ENCODE results near the gene NEK8.
"Not testable (repeated sequence)": the region's sequence is repeated elsewhere in the genome, so short reads cannot be mapped to it uniquely, and the experiment has no call there.

NEK8 gene

GRCh38 chr17:28724500-28725165 lies 4.0 kb upstream of the NEK8 start:
- in situ Hi-C loops (cut with HindIII; ENCODE audit: low sequenced_read_pairs) = loop anchor here (5.0 to 10.0 kb wide), 4 partner anchors 38 to 233 kb away; partner anchors contain the start of genes DHRS13, SDF2 and SUPT6H

- in situ Hi-C loops (cut with HindIII; ENCODE audit: low sequenced_read_pairs) = loop anchor here (5.0 to 10.0 kb wide), 3 partner anchors 60 to 232 kb away; partner anchors contain the start of genes DHRS13, SDF2 and SUPT6H
Measured at GRCh38 chr17:28725166-28725659, 3.4 kb upstream of the NEK8 start.

- in situ Hi-C loops (cut with HindIII; ENCODE audit: low sequenced_read_pairs) = loop anchor here (5.0 to 10.0 kb wide), 3 partner anchors 61 to 232 kb away; partner anchors contain the start of genes DHRS13, SDF2 and SUPT6H
Measured at GRCh38 chr17:28725660-28726225, 2.8 kb upstream of the NEK8 start.

DNA sequence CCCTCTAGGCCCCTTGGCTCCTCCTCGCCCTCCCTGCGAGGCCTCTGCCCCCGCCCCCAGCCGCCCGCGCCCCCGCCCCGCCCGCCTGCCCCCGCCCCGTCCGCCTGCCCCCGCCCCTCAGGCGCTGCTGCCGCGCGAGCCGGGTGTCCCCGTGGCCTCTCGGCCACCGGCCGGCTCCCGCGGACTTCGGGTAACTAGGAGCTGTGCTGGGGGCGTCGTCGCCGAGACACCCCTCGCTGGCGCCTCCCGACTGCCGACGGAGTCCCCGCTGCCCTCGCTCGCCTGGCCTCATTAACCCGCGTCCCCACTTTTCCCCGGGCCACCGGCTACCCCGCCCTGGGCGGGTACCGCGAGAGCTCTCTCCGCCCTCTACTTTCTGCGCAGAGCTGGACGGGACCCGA lies 2.4 kb upstream of the NEK8 start, which contains the start of gene TLCD1:
TSS of gene TLCD1 (minus strand) at position 8 of the 401 bp plus-strand sequence. CDS start 136 bp downstream, outside the sequence.
- in situ Hi-C loops (cut with HindIII; ENCODE audit: low sequenced_read_pairs) = loop anchor here (5.0 to 10.0 kb wide), 3 partner anchors 61 to 231 kb away; partner anchors contain the start of genes DHRS13, SDF2 and SUPT6H

GRCh38 chr17:28726627-28727491 lies 1.7 kb upstream of the NEK8 start:
- in situ Hi-C loops (cut with HindIII; ENCODE audit: low sequenced_read_pairs) = loop anchor here (5.0 to 10.0 kb wide), 3 partner anchors 62 to 230 kb away; partner anchors contain the start of genes DHRS13, SDF2 and SUPT6H

DNA sequence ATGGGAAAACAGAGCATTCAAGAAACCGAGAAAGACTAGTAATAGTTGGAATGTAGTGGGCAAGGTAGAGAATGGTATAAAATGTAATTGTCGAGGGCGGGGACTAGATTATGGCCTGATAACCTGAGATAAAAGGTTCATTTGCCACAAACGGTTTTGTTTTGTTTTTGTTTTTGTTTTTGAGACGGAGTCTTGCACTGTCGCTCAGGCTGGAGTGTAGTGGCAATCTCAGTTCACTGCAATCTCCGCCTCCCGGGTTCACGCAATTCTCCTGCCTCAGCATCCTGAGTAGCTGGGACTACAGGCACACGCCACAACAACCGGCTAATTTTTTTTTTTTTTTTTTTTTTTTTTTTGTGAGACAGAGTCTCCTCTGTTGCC lies 1.4 kb downstream of the NEK8 start:
- in situ Hi-C loops (cut with HindIII; ENCODE audit: low sequenced_read_pairs) = loop anchor here (5.0 to 10.0 kb wide), 3 partner anchors 65 to 227 kb away; partner anchors contain the start of genes DHRS13, SDF2 and SUPT6H

- in situ Hi-C loops (cut with HindIII; ENCODE audit: low sequenced_read_pairs) = no loop called here
Measured at GRCh38 chr17:28733346-28733745, 4.8 kb downstream of the NEK8 start.

GRCh38 chr17:28734712-28735241 lies 6.2 kb downstream of the NEK8 start:
- in situ Hi-C loops (cut with HindIII; ENCODE audit: low sequenced_read_pairs) = no loop called here

DNA sequence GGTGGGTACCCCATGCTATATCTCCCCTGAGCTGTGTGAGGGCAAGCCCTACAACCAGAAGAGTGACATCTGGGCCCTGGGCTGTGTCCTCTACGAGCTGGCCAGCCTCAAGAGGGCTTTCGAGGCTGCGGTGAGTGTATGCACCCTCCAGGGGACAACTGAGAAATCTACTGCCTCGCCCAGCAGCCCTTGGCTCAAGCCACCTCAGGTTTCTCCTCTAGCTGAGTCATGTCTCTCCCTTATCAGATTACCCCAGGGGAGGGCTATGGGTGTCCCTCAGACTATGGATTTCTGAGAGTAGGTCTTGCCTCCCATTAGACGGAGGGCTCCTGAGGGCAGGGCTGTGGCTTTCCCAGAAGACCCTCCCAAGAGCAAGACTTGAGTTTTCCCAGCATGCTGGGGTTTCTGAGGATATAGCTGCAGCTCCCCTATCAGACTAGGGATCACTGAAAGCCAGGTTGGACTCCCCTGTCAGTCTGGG lies 6.7 kb downstream of the NEK8 start:
- in situ Hi-C loops (cut with HindIII; ENCODE audit: low sequenced_read_pairs) = no loop called here

GRCh38 chr17:28735913-28736769 lies 7.6 kb downstream of the NEK8 start:
- in situ Hi-C loops (cut with HindIII; ENCODE audit: low sequenced_read_pairs) = not testable (repeated sequence)

DNA sequence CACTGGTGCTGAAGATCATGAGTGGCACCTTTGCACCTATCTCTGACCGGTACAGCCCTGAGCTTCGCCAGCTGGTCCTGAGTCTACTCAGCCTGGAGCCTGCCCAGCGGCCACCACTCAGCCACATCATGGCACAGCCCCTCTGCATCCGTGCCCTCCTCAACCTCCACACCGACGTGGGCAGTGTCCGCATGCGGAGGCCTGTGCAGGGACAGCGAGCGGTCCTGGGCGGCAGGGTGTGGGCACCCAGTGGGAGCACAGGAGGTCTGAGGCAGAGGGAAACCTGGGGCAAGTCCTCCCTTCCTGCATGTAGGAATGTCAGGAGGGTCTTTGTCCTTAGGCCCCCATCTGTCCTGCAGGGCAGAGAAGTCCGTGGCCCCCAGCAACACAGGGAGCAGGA lies 8.7 kb downstream of the NEK8 start:
- in situ Hi-C loops (cut with HindIII; ENCODE audit: low sequenced_read_pairs) = no loop called here

- in situ Hi-C loops (cut with HindIII; ENCODE audit: low sequenced_read_pairs) = no loop called here
Measured at GRCh38 chr17:28737770-28738679, 9.4 kb downstream of the NEK8 start.

DNA sequence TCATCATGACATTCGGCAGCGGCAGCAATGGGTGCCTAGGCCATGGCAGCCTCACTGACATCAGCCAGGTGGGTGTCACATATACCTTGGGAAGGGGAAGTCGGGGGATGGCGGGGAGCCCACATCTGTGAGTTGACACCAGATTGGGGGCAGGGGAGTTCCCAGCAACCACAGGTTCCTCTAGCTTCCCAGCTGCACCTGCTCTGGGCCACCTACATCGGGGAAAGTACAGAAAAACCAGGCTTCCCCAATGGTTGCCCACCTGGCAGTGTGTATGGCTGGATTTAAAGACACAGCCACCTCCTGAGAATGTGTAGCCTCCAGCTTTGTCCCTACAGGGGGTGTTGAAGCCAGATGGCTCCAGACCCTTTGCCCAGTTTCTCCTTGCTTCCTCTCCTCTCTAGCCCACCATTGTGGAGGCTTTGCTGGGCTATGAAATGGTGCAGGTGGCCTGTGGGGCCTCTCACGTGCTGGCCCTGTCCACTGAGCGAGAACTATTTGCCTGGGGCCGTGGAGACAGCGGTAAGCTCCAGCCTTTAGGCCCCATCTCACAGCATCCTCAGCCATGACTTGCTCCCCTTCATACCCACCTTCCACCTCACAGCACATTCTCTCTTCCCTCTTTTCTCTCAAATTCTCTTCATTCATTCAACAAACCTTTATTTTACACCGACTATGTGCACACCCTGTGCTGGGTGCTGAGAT lies 10.2 kb downstream of the NEK8 start:
- in situ Hi-C loops (cut with HindIII; ENCODE audit: low sequenced_read_pairs) = no loop called here

DNA sequence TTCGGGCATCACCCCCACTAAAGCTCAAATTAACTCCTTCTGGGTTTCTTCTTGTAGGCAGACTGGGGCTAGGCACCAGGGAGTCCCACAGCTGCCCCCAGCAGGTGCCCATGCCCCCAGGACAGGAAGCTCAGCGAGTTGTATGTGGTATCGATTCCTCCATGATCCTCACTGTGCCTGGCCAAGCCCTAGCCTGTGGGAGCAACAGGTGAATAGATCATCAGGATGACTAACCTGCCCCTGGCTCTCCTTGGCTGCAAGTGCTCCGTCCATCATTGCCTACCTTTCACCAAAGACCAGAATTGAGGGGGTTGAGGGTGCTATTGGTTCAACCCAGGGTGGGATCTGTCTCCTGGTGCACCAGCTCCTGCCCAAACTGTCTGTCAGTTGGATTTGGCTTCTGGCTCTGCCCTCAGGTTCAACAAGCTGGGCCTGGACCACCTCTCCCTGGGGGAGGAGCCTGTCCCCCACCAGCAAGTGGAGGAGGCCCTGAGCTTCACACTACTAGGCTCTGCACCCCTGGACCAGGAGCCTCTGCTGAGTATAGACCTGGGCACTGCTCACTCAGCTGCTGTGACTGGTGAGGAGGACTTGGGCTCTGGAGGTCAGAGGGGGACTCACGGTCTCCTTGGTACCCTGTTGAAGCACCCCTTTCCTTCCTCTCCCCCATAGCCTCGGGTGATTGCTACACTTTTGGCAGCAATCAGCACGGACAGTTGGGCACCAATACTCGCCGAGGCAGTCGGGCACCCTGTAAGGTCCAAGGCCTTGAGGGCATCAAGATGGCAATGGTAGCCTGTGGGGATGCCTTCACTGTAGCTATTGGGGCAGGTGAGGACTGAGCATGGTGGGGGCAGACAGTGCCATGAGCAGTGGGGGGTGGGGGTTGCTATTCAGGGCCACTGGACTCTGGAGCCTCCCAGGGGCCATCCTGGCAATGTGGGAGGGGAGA lies 12.1 kb downstream of the NEK8 start:
- in situ Hi-C loops (cut with HindIII; ENCODE audit: low sequenced_read_pairs) = no loop called here

DNA sequence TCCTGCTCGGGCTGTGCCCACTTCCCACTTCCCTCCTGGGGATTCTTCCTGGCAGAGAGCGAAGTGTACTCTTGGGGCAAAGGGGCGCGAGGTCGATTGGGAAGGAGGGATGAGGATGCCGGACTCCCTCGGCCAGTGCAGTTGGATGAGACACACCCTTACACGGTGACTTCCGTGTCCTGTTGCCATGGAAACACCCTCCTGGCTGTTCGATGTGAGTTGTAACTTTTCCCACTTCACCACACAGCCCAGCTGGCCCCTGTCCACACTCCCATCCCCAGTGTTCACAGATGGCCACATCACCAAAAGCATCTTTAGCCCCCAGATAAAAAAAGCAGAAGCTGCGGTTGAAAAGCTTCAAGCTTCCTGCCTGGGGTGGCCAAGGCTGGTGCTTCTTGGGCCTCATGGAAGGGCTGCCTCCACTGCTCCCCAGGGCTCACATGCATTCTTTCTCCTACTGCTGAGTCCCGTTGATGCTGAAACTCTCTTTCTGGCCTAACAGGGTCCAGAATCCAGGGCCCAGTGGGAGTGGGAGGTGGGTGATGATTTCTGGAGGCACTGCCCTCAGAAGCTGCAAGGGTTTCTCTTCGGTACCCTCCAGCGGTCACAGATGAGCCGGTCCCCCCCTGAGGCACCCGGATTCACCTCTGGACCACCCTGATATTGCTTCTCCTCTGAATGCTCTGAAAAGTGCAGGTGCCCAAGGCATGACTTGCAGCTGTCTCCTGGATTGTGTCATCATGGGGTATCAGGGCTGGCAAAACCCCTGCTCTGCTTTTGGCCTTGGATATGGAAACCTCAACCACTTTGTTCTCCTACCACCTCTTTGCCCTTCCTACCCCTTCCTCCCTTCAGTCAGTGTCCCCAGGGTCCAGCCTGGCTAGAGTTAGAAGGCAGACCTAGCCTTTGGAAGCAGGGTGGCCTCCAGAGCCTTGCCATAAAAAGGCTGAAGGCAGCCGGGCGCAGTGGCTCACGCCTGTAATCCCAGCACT lies 13.1 kb downstream of the NEK8 start:
- in situ Hi-C loops (cut with HindIII; ENCODE audit: low sequenced_read_pairs) = no loop called here

All from endothelial cell of hepatic sinusoid (primary cell).